HEK293T (cell line): ENCODE results near the gene KREMEN1.

Experiments
- BHLHE40 ChIP-seq: fragments of 450-650 bp; IDR thresholded peaks from 2 replicates; pipeline ENCODE4 v1.6.1; 2016; ENCODE audit warnings: mild to moderate bottlenecking, moderate library complexity, borderline replicate concordance
- CTBP1 ChIP-seq: fragments of 450-650 bp; IDR thresholded peaks from 2 replicates; pipeline ENCODE4 v1.6.1; 2016; ENCODE audit warnings: borderline replicate concordance
- ELF4 ChIP-seq: fragments of 450-650 bp; IDR thresholded peaks from 2 replicates; pipeline ENCODE4 v1.6.1; 2017; ENCODE audit warnings: antibody characterized with exemption
- FOXA1 ChIP-seq: fragments of 450-650 bp; IDR thresholded peaks from 2 replicates; pipeline ENCODE4 v1.6.1; 2016; ENCODE audit warnings: mild to moderate bottlenecking
- FOXK2 ChIP-seq: fragments of 450-650 bp; IDR thresholded peaks from 2 replicates; pipeline ENCODE4 v1.6.1; 2016; ENCODE audit warnings: mild to moderate bottlenecking
- FOXM1 ChIP-seq: fragments of 450-650 bp; IDR thresholded peaks from 2 replicates; pipeline ENCODE4 v1.6.1; 2017; ENCODE audit warnings: mild to moderate bottlenecking, borderline replicate concordance
- HDGF ChIP-seq: fragments of 450-650 bp; IDR thresholded peaks from 2 replicates; pipeline ENCODE4 v1.6.1; 2017; ENCODE audit warnings: antibody characterized with exemption, borderline replicate concordance
- L3MBTL2 ChIP-seq: fragments of 450-650 bp; conservative IDR thresholded peaks from 2 replicates; pipeline ENCODE4 v1.6.1; 2016; ENCODE audit warnings: mild to moderate bottlenecking
- NFRKB ChIP-seq: fragments of 450-650 bp; IDR thresholded peaks from 2 replicates; pipeline ENCODE4 v1.6.1; 2016; ENCODE audit warnings: mild to moderate bottlenecking, moderate library complexity
- SP1 ChIP-seq: fragments of 450-650 bp; IDR thresholded peaks from 2 replicates; pipeline ENCODE4 v1.6.1; 2017
- SUZ12 ChIP-seq: fragments of 450-650 bp; IDR thresholded peaks from 2 replicates; pipeline ENCODE4 v1.6.1; 2016; ENCODE audit warnings: mild to moderate bottlenecking
- ZNF384 ChIP-seq: fragments of 450-650 bp; IDR thresholded peaks from 2 replicates; pipeline ENCODE4 v1.6.1; 2016
- TF ChIP-seq, protein P1 (sequence below): fragments of 450-650 bp; IDR thresholded peaks from 2 replicates; pipeline ENCODE4 v1.6.1; 2016

DNA sequence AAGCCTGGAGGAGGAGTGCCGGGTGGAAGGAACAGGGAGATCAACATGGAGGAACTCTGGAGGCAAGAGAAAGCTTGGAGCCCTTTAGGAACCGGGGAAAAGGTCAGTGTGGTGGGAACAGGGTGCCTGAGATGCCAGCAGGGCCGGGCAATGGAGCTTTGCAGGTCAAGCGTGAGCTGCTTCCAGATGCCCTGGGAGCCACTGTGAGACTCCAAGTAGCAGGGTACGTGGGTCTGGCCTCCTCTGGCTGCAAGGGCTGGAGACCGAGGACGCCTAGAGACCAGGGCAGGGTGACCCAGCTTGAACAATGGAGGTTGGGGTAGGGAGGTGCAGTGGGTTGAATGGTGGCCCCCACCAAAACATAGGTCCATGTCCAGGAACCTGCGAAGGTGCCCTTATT lies 117.2 kb downstream of the KREMEN1 start:
- TF ChIP-seq BHLHE40 (no peak), FOXA1 (no peak), ZNF384 (no peak), SP1 (no peak), HDGF (no peak), ELF4 (no peak), FOXK2 (no peak), FOXM1 (no peak), CTBP1 (no peak), SUZ12 (no peak), L3MBTL2 (no peak), NFRKB (no peak)
- TF ChIP-seq, protein P1, sequence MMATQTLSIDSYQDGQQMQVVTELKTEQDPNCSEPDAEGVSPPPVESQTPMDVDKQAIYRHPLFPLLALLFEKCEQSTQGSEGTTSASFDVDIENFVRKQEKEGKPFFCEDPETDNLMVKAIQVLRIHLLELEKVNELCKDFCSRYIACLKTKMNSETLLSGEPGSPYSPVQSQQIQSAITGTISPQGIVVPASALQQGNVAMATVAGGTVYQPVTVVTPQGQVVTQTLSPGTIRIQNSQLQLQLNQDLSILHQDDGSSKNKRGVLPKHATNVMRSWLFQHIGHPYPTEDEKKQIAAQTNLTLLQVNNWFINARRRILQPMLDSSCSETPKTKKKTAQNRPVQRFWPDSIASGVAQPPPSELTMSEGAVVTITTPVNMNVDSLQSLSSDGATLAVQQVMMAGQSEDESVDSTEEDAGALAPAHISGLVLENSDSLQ: no peak
